Testis (tissue), 3 donors: Measurements from ENCODE around the gene CNTD1. TPM values are rescaled to one million over a fixed set of nuclear protein-coding genes. Genes with fewer than 3 reads are reported as not detected.
"Not testable (repeated sequence)": the region's sequence is repeated elsewhere in the genome, so short reads cannot be mapped to it uniquely, and the experiment has no call there.

Experiments
- DNase-seq: peaks from one replicate; pipeline ENCODE4 v3.0.0-alpha.2; 2019
- H3K27ac ChIP-seq, 2 donors: fragments of 200-600 bp; sonication (generic); one replicate each; pipeline ENCODE4 v1.5.1; 2019
- H3K27me3 ChIP-seq: fragments of 200-600 bp; sonication (generic); one replicate; pipeline ENCODE4 v1.5.1; 2019
- H3K36me3 ChIP-seq: fragments of 200-600 bp; sonication (generic); one replicate; pipeline ENCODE4 v1.5.1; 2017; ENCODE audit warnings: low read depth; ENCODE audit errors: missing control alignments
- H3K4me1 ChIP-seq: fragments of 200-600 bp; sonication (generic); one replicate; pipeline ENCODE4 v1.5.1; 2019
- H3K4me3 ChIP-seq, 2 donors: fragments of 200-600 bp; sonication (generic); one replicate each; pipeline ENCODE4 v1.5.1; 2017 to 2019
- H3K9me3 ChIP-seq: fragments of 200-600 bp; sonication (generic); one replicate; pipeline ENCODE4 v1.5.1; 2017
- POLR2A ChIP-seq: fragments of 450-650 bp; IDR thresholded peaks from one replicate; pipeline ENCODE4 v1.6.1; 2017; ENCODE audit warnings: antibody characterized with exemption, mild to moderate bottlenecking, moderate library complexity
- WGBS, 2 donors: methylation state at CpG; one replicate each; pipeline ENCODE4 v1.1.5; 2018; 5-methylcytosine and 5-hydroxymethylcytosine counted together
- intact Hi-C: fragments of 100-400 bp; cut with DNase I; formaldehyde crosslinking; loops from one replicate; pipeline ENCODE4 v1.15.1; 2023; ENCODE audit warnings: low total_unique reads
- polyA plus RNA-seq: library from polyadenylated mRNA; stranded (reverse); fragments of 350-450 nt; fragmentation: Illumina TruSeq; extraction: RNeasy Lipid Tissue Mini Kit (QIAGEN cat#74804); gene quantifications from one replicate; pipeline ENCODE4 v1.2.3, GENCODE V29; 2014; ENCODE audit warnings: low read depth, low replicate concordance; ENCODE audit not compliant: insufficient read depth
- total RNA-seq, 2 donors: library from RNA; depleted of rRNA; stranded (reverse); fragments of >200 nt; gene quantifications; one replicate each; pipeline ENCODE4 v1.2.3, GENCODE V29; 2016
- TF ChIP-seq, protein P1 (sequence below), 3 experiments: fragments of 450-650 bp in 2 of 3; fragments of 200-600 bp in 1 of 3; sonication (generic) in 1 of 3; IDR thresholded peaks; one replicate each; pipeline ENCODE4 v1.5.1; 2016 to 2019; ENCODE audit warnings: antibody characterized with exemption in 3 of 3, mild to moderate bottlenecking in 2 of 3, moderate library complexity in 1 of 3

The CNTD1 gene
- total and polyA plus RNA-seq, 3 donors from 2014 or later = 21.2 to 114 (median 49.1) TPM

DNA sequence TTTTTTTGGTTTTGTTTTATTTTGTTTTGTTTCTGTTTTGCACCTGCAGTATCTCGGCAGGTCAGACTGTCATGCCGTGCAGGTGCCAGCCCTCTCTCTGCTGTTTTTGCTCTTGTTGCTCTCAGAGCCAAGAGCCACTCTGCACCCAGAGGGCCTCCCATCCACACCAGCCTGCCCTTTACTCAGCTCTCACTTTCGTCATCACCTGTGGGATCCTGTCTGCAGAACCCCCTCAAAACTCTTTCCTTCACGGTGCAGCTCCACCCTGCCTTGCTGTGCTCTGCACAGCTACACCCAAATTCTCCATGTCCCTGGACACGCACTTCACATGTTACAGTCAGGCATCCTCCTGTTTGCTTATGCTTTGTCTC, 54.9 kb downstream of the CNTD1 start:
- WGBS, 2 donors = 58 to 70% methylated on average over 5 of the region's 5 CpGs
- TF ChIP-seq, protein P1, sequence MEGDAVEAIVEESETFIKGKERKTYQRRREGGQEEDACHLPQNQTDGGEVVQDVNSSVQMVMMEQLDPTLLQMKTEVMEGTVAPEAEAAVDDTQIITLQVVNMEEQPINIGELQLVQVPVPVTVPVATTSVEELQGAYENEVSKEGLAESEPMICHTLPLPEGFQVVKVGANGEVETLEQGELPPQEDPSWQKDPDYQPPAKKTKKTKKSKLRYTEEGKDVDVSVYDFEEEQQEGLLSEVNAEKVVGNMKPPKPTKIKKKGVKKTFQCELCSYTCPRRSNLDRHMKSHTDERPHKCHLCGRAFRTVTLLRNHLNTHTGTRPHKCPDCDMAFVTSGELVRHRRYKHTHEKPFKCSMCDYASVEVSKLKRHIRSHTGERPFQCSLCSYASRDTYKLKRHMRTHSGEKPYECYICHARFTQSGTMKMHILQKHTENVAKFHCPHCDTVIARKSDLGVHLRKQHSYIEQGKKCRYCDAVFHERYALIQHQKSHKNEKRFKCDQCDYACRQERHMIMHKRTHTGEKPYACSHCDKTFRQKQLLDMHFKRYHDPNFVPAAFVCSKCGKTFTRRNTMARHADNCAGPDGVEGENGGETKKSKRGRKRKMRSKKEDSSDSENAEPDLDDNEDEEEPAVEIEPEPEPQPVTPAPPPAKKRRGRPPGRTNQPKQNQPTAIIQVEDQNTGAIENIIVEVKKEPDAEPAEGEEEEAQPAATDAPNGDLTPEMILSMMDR (IDR thresholded peaks at IDR 0.05) = no peak
- Histone ChIP-seq H3K36me3 (no peaks in the 10 kb centered on the region), H3K9me3 (no peaks in the 10 kb centered on the region), H3K27me3 (no peaks in the 10 kb centered on the region), H3K27ac (no peak overlapping the region), H3K4me3 (peak overlapping the region in 1 of 2 donors; percentile 5), H3K4me1 (peaks cover 6% of the 10 kb centered on the region)
- intact Hi-C loops = no loop called here
- DNase-seq = no peak

DNA sequence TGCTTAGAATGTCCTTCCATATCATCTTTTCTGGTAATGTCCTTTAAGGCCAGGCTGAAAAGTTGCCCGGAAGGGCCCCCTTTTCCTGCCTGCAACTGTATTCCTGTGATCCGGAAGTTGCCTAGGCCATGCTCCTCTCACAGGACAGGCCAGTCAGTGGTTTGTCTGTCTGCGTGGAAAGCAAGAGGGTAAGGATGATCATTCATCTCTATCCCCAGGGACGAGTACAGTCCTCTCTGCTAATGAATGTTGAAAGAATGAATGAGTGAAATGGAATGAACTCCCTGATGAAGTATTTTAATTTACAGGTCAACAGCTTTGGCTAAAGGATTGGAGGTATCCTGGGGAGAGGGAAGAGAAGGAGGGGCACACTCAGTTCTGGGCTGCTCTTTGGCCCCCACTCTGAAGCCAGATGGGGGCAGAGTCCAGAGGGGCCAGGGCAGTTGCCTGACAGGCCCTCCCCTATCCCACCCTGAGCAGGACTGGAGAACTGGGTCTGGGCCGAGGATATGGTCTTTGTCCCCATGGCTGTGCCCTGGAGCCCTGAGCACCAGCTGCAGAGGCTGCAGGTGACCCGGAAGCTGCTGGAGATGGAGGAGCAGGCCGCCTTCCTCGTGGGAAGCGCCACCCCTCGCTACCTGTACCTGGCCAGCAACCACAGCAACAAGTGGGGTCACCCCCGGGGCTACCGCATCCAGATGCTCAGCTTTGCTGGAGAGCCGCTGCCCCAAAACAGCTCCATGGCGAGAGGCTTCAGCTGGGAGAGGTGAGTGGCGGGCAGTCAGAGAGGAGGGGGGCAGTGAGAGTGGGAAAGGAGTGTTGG, 55.5 kb downstream of the CNTD1 start:
- intact Hi-C loops = no loop called here
- H3K9me3 ChIP-seq = no peaks in the 10 kb centered on the region
- WGBS, 2 donors = 86% methylated on average over 13 to 15 of the region's 15 CpGs
- TF ChIP-seq POLR2A = no peak
- TF ChIP-seq, protein P1 (IDR thresholded peaks at IDR 0.05) = no peak
- peaks cover 6% of the 10 kb centered on the region for H3K4me1 ChIP-seq
- no peaks in the 10 kb centered on the region for H3K27me3 ChIP-seq
- peak overlapping the region in 1 of 2 donors; percentile 5 for H3K4me3 ChIP-seq
- H3K36me3 ChIP-seq = no peaks in the 10 kb centered on the region
- DNase-seq = no peak
- no peak overlapping the region for H3K27ac ChIP-seq

DNA sequence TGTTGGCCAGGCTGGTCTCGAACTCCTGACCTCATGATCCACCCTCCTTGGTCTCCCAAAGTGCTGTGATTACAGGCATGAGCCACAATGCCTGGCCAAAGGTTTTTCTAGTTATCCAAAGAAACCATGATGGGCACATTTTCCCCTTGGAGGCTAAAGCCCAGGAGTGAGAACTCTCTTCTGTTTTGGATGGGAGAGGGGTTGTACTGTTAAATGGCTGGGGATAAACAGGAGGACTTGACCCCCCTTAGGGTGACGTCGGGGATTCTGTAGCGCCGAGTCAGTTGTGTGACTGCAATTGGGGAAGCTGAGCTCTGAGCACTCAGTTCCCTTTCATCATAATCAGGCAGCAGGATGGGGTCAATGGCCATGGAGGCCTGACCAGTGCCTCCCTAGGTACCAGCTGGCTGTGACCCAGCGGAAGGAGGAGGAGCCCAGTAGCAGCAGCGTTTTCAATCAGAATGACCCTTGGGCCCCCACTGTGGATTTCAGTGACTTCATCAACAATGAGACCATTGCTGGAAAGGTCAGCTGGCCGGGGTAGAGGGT, 56.5 kb downstream of the CNTD1 start:
- Histone ChIP-seq H3K9me3 (no peaks in the 10 kb centered on the region), H3K4me3 (no peak overlapping the region), H3K27me3 (no peaks in the 10 kb centered on the region), H3K27ac (no peak overlapping the region), H3K4me1 (peaks cover 6% of the 10 kb centered on the region), H3K36me3 (no peaks in the 10 kb centered on the region)
- no peak for DNase-seq
- TF ChIP-seq, protein P1 (IDR thresholded peaks at IDR 0.05) = no peak
- no peak for TF ChIP-seq POLR2A
- intact Hi-C loops = no loop called here
- WGBS, 2 donors = 76 to 80% methylated on average over 8 of the region's 8 CpGs

DNA sequence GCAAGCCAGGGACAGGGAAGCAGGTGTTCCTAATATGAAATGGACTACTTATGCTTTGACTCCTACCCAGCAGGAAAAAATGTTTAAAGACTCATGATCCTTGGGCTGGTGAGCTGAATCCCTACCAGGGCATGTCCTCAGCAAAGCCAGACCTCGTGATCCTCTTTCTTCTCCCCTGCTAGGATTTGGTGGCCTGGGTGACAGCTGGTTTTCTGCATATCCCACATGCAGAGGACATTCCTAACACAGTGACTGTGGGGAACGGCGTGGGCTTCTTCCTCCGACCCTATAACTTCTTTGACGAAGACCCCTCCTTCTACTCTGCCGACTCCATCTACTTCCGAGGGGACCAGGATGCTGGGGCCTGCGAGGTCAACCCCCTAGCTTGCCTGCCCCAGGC, 57.4 kb downstream of the CNTD1 start:
- intact Hi-C loops, DNase-seq, H3K27me3 ChIP-seq, H3K36me3 ChIP-seq, H3K27ac ChIP-seq, H3K9me3 ChIP-seq, H3K4me3 ChIP-seq, H3K4me1 ChIP-seq: not testable (repeated sequence)
- 87 to 93% methylated on average over 8 of the region's 8 CpGs for WGBS, 2 donors

DNA sequence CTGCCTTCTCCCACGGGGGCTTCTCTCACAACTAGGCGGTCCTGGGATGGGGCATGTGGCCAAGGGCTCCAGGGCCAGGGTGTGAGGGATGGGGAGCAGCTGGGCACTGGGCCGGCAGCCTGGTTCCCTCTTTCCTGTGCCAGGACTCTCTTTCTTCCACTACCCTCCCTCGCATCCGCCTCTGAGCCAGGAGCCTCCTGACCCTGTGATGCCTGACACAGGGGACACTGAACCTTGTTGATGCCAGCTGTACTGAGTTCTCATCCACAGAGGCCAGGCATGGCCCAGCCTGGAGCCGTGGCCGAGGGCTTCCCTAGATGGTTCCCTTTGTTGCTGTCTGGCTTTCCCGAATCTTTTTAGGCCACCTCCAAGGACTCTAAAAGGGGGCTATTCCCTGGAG, 57.9 kb downstream of the CNTD1 start:
- H3K4me1 ChIP-seq, H3K27ac ChIP-seq, intact Hi-C loops, H3K9me3 ChIP-seq, H3K4me3 ChIP-seq, H3K27me3 ChIP-seq, DNase-seq, H3K36me3 ChIP-seq: not testable (repeated sequence)
- WGBS, 2 donors = 78 to 92% methylated on average over 5 to 8 of the region's 8 CpGs

DNA sequence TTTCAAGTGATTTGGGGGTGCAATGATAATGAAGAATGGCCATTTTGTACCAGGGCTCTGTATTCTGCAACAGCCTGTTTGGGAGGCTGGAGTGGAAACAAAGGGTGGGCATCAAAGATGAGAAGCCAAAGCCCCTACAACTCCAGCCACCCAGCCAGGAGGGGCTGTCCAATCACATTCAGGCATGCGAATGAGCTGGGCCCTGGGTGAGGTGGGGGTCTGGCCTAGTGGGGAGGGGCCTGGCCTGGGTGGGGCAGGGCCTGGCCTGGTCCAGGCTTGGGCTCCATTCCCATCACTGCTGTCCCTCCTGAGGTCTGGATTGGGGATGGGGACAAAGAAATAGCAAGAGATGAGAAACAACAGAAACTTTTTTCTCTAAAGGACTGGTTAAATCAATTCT, 58.7 kb downstream of the CNTD1 start:
- no peak overlapping the region for H3K27ac ChIP-seq
- intact Hi-C loops = no loop called here

More for the DNA sequence above, 58.7 kb downstream of the CNTD1 start:
- no peak for TF ChIP-seq POLR2A
- TF ChIP-seq, protein P1 (IDR thresholded peaks at IDR 0.05) = no peak
- Histone ChIP-seq H3K9me3 (no peaks in the 10 kb centered on the region), H3K4me1 (no peaks in the 10 kb centered on the region), H3K27me3 (no peaks in the 10 kb centered on the region), H3K4me3 (no peak overlapping the region), H3K36me3 (no peaks in the 10 kb centered on the region)
- 60 to 100% methylated on average over 1 of the region's 1 CpG for WGBS, 2 donors
- DNase-seq = no peak
